C4-2B (cell line): ENCODE results near the gene KLHL3.

Experiments
- CTCF ChIP-seq: fragments of 450-650 bp; conservative IDR thresholded peaks from 2 replicates; pipeline ENCODE4 v1.5.1; 2017; ENCODE audit warnings: mild to moderate bottlenecking
- ZFX ChIP-seq: fragments of 450-650 bp; IDR thresholded peaks from 2 replicates; pipeline ENCODE4 v1.6.1; 2017

GRCh38 chr5:137631453-137631852, 104.4 kb downstream of the KLHL3 start:
- TF ChIP-seq CTCF (no peak), ZFX (no peak)
